ENCODE results near the gene QPCTL.

Gene QPCTL

DNA sequence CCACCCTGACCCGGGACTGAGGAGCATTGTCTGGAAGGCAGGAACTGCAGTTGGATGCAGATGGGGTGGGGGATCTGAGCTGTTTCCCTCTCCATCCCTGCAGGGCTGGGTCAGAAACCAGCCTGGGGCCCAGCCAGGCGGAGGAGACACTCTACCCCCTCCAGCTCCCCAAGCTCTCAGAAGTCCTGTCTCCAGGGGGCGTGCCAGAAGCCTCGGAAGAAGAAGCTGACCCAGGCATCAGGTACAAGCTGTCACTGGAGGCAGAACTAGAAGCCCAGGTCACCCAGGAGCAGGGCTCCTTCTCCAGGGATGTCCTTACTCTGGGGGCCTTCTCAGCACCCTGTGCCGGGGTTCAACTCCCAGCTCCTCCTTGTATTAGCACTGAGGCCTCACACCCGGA lies 61.1 kb downstream of the QPCTL start:
- DNase-seq (ENCODE audit: low read depth in 2 of 2), result no peak
- TF ChIP-seq, protein P1, sequence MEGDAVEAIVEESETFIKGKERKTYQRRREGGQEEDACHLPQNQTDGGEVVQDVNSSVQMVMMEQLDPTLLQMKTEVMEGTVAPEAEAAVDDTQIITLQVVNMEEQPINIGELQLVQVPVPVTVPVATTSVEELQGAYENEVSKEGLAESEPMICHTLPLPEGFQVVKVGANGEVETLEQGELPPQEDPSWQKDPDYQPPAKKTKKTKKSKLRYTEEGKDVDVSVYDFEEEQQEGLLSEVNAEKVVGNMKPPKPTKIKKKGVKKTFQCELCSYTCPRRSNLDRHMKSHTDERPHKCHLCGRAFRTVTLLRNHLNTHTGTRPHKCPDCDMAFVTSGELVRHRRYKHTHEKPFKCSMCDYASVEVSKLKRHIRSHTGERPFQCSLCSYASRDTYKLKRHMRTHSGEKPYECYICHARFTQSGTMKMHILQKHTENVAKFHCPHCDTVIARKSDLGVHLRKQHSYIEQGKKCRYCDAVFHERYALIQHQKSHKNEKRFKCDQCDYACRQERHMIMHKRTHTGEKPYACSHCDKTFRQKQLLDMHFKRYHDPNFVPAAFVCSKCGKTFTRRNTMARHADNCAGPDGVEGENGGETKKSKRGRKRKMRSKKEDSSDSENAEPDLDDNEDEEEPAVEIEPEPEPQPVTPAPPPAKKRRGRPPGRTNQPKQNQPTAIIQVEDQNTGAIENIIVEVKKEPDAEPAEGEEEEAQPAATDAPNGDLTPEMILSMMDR (IDR thresholded peaks at IDR 0.05; ENCODE audit: low read depth, low read length), result no peak
- no peak overlapping the region for H3K4me3 ChIP-seq (replicated peaks in 1 of 2; ENCODE audit: low read depth in 2 of 2, low read length in 2 of 2)
